Activated naive CD8-positive, alpha-beta T cell treated with anti-CD3 and anti-CD28 coated beads, Interleukin-2, amount 50 U/mL, for 24 hours (primary cell): Measurements from ENCODE around the gene TET2.
A peak's percentile ranks its signal among the peaks of the same experiment; 100 is the strongest.

Source experiments
- ATAC-seq: fragments of 150-1000 bp; cut with Tn5 transposase; one replicate; pipeline ENCODE4 v1.10.0; 2021
- DNase-seq: peaks from one replicate; pipeline ENCODE4 v3.0.0; 2021
- H3K27ac Mint-ChIP-seq: one replicate; pipeline ENCODE4 v1.8.0; 2021; ENCODE audit warnings: mild to moderate bottlenecking, mixed read lengths
- H3K27me3 Mint-ChIP-seq: one replicate; pipeline ENCODE4 v1.8.0; 2021; ENCODE audit warnings: mixed read lengths
- H3K36me3 Mint-ChIP-seq: one replicate; pipeline ENCODE4 v1.8.0; 2021; ENCODE audit warnings: low read depth, mixed read lengths
- H3K4me1 Mint-ChIP-seq: one replicate; pipeline ENCODE4 v1.8.0; 2021; ENCODE audit warnings: mixed read lengths
- H3K4me3 Mint-ChIP-seq: one replicate; pipeline ENCODE4 v1.8.0; 2021; ENCODE audit warnings: mild to moderate bottlenecking, moderate library complexity, mixed read lengths
- H3K9me3 Mint-ChIP-seq: one replicate; pipeline ENCODE4 v1.8.0; 2021; ENCODE audit warnings: mixed read lengths

The TET2 gene

GRCh38 chr4:105267280-105267679 lies 120.6 kb downstream of the TET2 start:
- H3K4me3 Mint-ChIP-seq, result no peak overlapping the region
- DNase-seq (no peak), ATAC-seq (no peak)
- H3K27me3 Mint-ChIP-seq, result no peaks in the 10 kb centered on the region
- H3K4me1 Mint-ChIP-seq, result peaks cover 6% of the 10 kb centered on the region
- no peaks in the 10 kb centered on the region for H3K9me3 Mint-ChIP-seq
- H3K36me3 Mint-ChIP-seq, result peaks cover 75% of the 10 kb centered on the region
- H3K27ac Mint-ChIP-seq, result no peak overlapping the region

DNA sequence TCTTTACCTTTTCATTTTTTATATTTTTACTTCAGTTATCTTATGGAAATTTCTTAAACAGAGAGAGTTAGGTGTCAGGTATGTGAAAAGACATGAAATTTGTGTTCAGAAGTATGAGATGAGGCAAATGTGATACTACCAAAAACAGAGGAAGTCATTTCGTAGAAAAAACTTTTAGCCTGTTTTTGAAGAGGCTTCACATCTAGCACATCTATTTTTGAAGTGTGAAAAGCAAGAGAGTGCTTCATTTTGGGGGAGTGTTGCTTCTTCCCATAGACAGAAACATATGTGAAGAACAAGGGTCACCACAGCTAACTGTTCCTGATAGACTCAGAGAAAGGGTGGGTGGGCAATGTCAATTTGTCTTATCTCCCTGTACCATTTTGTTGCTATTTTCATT lies 125.3 kb downstream of the TET2 start:
- peaks cover 81% of the 10 kb centered on the region for H3K36me3 Mint-ChIP-seq
- DNase-seq (no peak), ATAC-seq (no peak)
- H3K4me3 Mint-ChIP-seq, result no peak overlapping the region
- no peaks in the 10 kb centered on the region for H3K27me3 Mint-ChIP-seq
- H3K4me1 Mint-ChIP-seq, result peaks cover 29% of the 10 kb centered on the region
- H3K27ac Mint-ChIP-seq, result peak overlapping the region; percentile 1
- H3K9me3 Mint-ChIP-seq, result no peaks in the 10 kb centered on the region

GRCh38 chr4:105273230-105273629 lies 126.6 kb downstream of the TET2 start:
- ATAC-seq (no peak), DNase-seq (no peak)
- H3K9me3 Mint-ChIP-seq, result no peaks in the 10 kb centered on the region
- peaks cover 29% of the 10 kb centered on the region for H3K4me1 Mint-ChIP-seq
- no peak overlapping the region for H3K4me3 Mint-ChIP-seq
- peak overlapping the region; percentile 38 for H3K27ac Mint-ChIP-seq
- no peaks in the 10 kb centered on the region for H3K27me3 Mint-ChIP-seq
- peaks cover 77% of the 10 kb centered on the region for H3K36me3 Mint-ChIP-seq

- H3K36me3 Mint-ChIP-seq, result peaks cover 71% of the 10 kb centered on the region
- H3K9me3 Mint-ChIP-seq, result no peaks in the 10 kb centered on the region
- no peak overlapping the region for H3K4me3 Mint-ChIP-seq
- no peak overlapping the region for H3K27ac Mint-ChIP-seq
- ATAC-seq, result no peak
- peaks cover 31% of the 10 kb centered on the region for H3K4me1 Mint-ChIP-seq
- DNase-seq, result no peak
- no peaks in the 10 kb centered on the region for H3K27me3 Mint-ChIP-seq
Measured at GRCh38 chr4:105274090-105274489, 127.4 kb downstream of the TET2 start.

DNA sequence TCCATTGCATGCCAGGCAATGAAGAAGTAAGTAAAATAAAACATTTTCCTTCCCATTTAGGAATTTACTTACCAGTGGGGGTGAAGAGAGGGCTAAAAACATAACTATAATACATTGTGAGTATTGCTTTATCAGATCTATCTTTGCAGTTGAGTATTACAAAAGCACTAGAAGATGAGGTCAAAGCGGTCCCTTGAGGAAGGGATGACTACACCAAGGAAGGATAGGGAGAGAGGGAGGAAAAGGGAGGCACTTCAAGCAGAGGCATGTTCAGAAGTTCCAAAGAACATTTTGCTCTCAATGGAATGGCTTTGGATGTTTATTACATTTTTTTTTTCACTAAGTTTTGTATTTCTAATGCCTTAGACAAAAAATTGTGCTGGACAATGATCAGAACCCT lies 127.8 kb downstream of the TET2 start:
- Mint-ChIP-seq H3K27me3 (no peaks in the 10 kb centered on the region), H3K27ac (peak overlapping the region; percentile 14), H3K4me1 (peaks cover 32% of the 10 kb centered on the region), H3K4me3 (no peak overlapping the region), H3K36me3 (peaks cover 67% of the 10 kb centered on the region), H3K9me3 (no peaks in the 10 kb centered on the region)
- ATAC-seq (no peak), DNase-seq (no peak)

DNA sequence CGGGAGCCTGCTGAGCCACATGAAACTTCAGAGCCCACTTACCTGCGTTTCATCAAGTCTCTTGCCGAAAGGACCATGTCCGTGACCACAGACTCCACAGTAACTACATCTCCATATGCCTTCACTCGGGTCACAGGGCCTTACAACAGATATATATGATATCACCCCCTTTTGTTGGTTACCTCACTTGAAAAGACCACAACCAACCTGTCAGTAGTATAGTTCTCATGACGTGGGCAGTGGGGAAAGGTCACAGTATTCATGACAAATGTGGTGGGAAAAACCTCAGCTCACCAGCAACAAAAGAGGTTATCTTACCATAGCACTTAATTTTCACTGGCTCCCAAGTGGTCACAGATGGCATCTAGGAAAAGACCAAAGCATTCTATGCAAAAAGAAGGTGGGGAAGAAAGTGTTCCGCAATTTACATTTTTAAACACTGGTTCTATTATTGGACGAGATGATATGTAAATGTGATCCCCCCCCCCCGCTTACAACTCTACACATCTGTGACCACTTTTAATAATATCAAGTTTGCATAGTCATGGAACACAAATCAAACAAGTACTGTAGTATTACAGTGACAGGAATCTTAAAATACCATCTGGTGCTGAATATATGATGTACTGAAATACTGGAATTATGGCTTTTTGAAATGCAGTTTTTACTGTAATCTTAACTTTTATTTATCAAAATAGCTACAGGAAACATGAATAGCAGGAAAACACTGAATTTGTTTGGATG lies 129.9 kb downstream of the TET2 start:
- Mint-ChIP-seq H3K4me1 (peaks cover 30% of the 10 kb centered on the region), H3K9me3 (no peaks in the 10 kb centered on the region), H3K4me3 (no peak overlapping the region), H3K27me3 (no peaks in the 10 kb centered on the region), H3K27ac (peak overlapping the region; percentile 40), H3K36me3 (peaks cover 48% of the 10 kb centered on the region)
- peak; percentile 86 for ATAC-seq
- DNase-seq, result peak; percentile 8

- DNase-seq, result no peak
- peaks cover 27% of the 10 kb centered on the region for H3K4me1 Mint-ChIP-seq
- no peak overlapping the region for H3K4me3 Mint-ChIP-seq
- ATAC-seq, result no peak
- no peak overlapping the region for H3K27ac Mint-ChIP-seq
- H3K36me3 Mint-ChIP-seq, result peaks cover 38% of the 10 kb centered on the region
- H3K27me3 Mint-ChIP-seq, result no peaks in the 10 kb centered on the region
- peaks cover 3% of the 10 kb centered on the region for H3K9me3 Mint-ChIP-seq
Measured at GRCh38 chr4:105277702-105278101, 131.0 kb downstream of the TET2 start.

GRCh38 chr4:105279314-105279713 lies 132.6 kb downstream of the TET2 start:
- peak; percentile 31 for ATAC-seq
- Mint-ChIP-seq H3K4me1 (peaks cover 17% of the 10 kb centered on the region), H3K27ac (no peak overlapping the region)

GRCh38 chr4:105280338-105281123 lies 133.9 kb downstream of the TET2 start:
- Mint-ChIP-seq H3K27ac (no peak overlapping the region), H3K9me3 (peaks cover 3% of the 10 kb centered on the region), H3K27me3 (no peaks in the 10 kb centered on the region), H3K4me3 (no peak overlapping the region), H3K36me3 (peaks cover 13% of the 10 kb centered on the region), H3K4me1 (peaks cover 17% of the 10 kb centered on the region)
- no peak for ATAC-seq
- DNase-seq, result no peak

More at GRCh38 chr4:105279314-105279713, 132.6 kb downstream of the TET2 start:
- Mint-ChIP-seq H3K36me3 (peaks cover 25% of the 10 kb centered on the region), H3K27me3 (no peaks in the 10 kb centered on the region), H3K9me3 (peaks cover 3% of the 10 kb centered on the region), H3K4me3 (no peak overlapping the region)
- DNase-seq, result no peak

DNA sequence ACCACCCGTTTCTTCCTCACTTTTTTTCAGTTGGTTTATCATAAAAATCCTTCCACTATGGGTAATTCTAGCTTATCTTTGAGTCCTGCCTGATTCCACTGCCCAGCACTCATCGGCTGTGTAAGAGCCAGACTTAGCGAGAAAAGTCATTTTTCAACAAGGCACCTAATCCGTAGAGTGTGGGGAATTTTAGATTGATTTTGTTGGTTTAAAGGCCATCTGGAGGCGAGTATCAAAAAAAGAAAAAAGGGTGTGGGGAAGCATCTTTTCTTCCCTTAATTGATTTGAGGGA lies 134.4 kb downstream of the TET2 start:
- H3K4me3 Mint-ChIP-seq, result no peak overlapping the region
- ATAC-seq (no peak), DNase-seq (no peak)
- no peaks in the 10 kb centered on the region for H3K27me3 Mint-ChIP-seq
- H3K4me1 Mint-ChIP-seq, result peaks cover 15% of the 10 kb centered on the region
- peaks cover 9% of the 10 kb centered on the region for H3K36me3 Mint-ChIP-seq
- H3K27ac Mint-ChIP-seq, result no peak overlapping the region
- H3K9me3 Mint-ChIP-seq, result peaks cover 5% of the 10 kb centered on the region

DNA sequence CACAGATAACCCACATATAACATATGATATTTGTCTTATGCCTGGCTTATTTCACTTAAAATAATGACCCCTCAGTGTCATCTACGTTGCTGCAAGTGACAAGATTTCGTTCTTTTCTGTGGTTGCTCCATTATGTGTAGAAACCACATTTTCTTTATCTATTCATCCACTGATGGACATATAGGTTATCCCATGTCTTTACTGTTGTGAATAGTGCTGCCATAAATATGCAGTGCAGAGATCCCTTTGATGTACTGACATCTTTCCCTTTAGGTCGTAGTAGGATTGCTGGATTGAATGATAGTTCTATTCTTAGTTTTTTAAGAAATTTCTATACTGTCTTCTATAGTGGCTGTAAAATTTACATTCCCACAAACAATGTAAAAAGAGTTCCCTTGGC lies 135.8 kb downstream of the TET2 start:
- DNase-seq (no peak), ATAC-seq (no peak)
- H3K4me3 Mint-ChIP-seq, result no peak overlapping the region
- no peaks in the 10 kb centered on the region for H3K27me3 Mint-ChIP-seq
- H3K9me3 Mint-ChIP-seq, result peaks cover 13% of the 10 kb centered on the region
- no peak overlapping the region for H3K27ac Mint-ChIP-seq
- H3K36me3 Mint-ChIP-seq, result peaks cover 2% of the 10 kb centered on the region
- peaks cover 10% of the 10 kb centered on the region for H3K4me1 Mint-ChIP-seq

DNA sequence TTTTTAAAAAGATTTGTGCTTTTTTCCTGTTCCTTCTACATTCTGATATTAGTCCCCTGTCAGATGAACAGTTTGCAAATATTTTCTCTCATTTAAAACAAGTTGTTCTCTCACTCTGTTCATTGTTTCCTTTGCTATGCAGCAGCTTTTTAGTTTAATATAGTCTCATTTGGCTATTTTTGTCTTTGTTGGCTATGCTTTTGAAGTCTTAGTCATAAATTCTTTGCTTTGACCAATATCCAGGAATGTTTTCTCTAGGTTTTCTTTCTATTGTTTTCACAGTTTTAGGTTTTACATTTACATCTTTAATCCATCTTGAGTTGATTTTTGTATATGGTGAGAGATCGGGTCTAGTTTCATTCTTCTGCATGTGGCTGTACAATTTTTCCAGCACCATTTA lies 136.8 kb downstream of the TET2 start:
- peaks cover 10% of the 10 kb centered on the region for H3K4me1 Mint-ChIP-seq
- H3K36me3 Mint-ChIP-seq, result peaks cover 5% of the 10 kb centered on the region
- ATAC-seq (no peak), DNase-seq (no peak)
- no peak overlapping the region for H3K27ac Mint-ChIP-seq
- H3K9me3 Mint-ChIP-seq, result peaks cover 19% of the 10 kb centered on the region
- H3K27me3 Mint-ChIP-seq, result no peaks in the 10 kb centered on the region
- H3K4me3 Mint-ChIP-seq, result no peak overlapping the region

DNA sequence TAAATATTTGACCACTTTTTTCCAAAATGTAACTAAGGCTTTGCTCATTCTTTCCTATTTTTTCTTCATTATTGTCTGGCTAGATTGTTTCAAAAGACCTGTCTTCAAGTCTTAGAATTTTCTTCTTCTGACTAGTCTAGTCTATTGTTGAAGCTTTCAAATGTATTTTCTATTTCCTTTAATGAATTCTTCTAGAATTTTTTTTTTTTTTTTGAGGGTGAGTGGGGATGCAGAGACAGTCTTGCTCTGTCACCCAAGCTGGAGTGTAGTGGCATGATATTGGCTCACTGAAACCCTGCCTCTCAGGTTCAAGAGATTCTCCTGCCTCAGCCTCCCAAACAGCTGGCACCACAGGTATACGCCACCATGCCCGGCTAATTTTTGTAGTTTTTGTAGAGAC lies 141.4 kb downstream of the TET2 start:
- Mint-ChIP-seq H3K36me3 (peaks cover 11% of the 10 kb centered on the region), H3K4me3 (no peak overlapping the region), H3K4me1 (peaks cover 3% of the 10 kb centered on the region)

GRCh38 chr4:105291925-105292324 lies 145.2 kb downstream of the TET2 start:
- H3K36me3 Mint-ChIP-seq, result peaks cover 10% of the 10 kb centered on the region
- no peak overlapping the region for H3K4me3 Mint-ChIP-seq
- H3K27me3 Mint-ChIP-seq, result peaks cover 2% of the 10 kb centered on the region
- DNase-seq (no peak), ATAC-seq (no peak)
- H3K27ac Mint-ChIP-seq, result no peak overlapping the region
- H3K4me1 Mint-ChIP-seq, result no peaks in the 10 kb centered on the region
- peaks cover 18% of the 10 kb centered on the region for H3K9me3 Mint-ChIP-seq

More for the DNA sequence above, 141.4 kb downstream of the TET2 start:
- ATAC-seq (no peak), DNase-seq (no peak)
- Mint-ChIP-seq H3K27me3 (no peaks in the 10 kb centered on the region), H3K27ac (no peak overlapping the region), H3K9me3 (peaks cover 21% of the 10 kb centered on the region)

- no peak for DNase-seq
- peaks cover 15% of the 10 kb centered on the region for H3K36me3 Mint-ChIP-seq
- no peak for ATAC-seq
- no peak overlapping the region for H3K4me3 Mint-ChIP-seq
- H3K27ac Mint-ChIP-seq, result no peak overlapping the region
- peaks cover 2% of the 10 kb centered on the region for H3K27me3 Mint-ChIP-seq
- no peaks in the 10 kb centered on the region for H3K4me1 Mint-ChIP-seq
- peaks cover 13% of the 10 kb centered on the region for H3K9me3 Mint-ChIP-seq
Measured at GRCh38 chr4:105293360-105293759, 146.7 kb downstream of the TET2 start.
